OCI-LY1 (cell line): ENCODE results near the gene ZNF747.

ENCODE experiments used
- CTCF ChIP-seq: fragments of 200-600 bp; sonication (generic), shearing (Covaris generic); IDR thresholded peaks from 2 replicates; pipeline ENCODE4 v1.5.1; 2017; ENCODE audit warnings: mild to moderate bottlenecking, antibody characterized with exemption, low read length, moderate library complexity, mixed read lengths
- EZH2 ChIP-seq: fragments of 200-600 bp; sonication (generic), shearing (Covaris generic); IDR thresholded peaks from 2 replicates; pipeline ENCODE4 v1.8.0; 2017; ENCODE audit warnings: borderline replicate concordance, mixed run types, mild to moderate bottlenecking, antibody characterized with exemption, low read length, moderate library complexity, mixed read lengths

DNA sequence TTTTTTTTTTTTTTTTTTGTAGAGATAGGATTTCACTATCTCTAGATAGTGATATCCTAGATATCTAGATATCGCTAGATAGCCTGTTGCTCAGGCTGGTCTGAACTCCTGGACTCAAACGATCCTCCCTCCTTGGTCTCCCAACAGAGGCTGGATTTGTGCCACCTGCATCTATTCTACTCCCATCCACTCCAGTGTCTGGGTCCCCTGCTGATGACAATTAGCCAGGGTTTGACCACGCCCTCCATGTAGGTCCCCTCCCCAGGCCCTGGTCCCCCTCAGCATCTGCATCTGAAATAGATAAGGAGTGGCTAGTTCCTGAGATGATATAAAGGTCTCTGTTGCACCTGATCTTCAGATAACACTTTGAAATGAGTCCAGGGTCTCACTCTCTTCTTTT is 34.6 kb upstream of the ZNF747 start:
- no peak for TF ChIP-seq EZH2
- TF ChIP-seq CTCF, result no peak
